ENCODE results near the gene BMPR1A. TPM values are rescaled to one million over a fixed set of nuclear protein-coding genes. Genes with fewer than 3 reads are reported as not detected.

Gene BMPR1A
- polyA plus RNA-seq, 3 donors: 0.25 to 0.67 (median 0.61) TPM

DNA sequence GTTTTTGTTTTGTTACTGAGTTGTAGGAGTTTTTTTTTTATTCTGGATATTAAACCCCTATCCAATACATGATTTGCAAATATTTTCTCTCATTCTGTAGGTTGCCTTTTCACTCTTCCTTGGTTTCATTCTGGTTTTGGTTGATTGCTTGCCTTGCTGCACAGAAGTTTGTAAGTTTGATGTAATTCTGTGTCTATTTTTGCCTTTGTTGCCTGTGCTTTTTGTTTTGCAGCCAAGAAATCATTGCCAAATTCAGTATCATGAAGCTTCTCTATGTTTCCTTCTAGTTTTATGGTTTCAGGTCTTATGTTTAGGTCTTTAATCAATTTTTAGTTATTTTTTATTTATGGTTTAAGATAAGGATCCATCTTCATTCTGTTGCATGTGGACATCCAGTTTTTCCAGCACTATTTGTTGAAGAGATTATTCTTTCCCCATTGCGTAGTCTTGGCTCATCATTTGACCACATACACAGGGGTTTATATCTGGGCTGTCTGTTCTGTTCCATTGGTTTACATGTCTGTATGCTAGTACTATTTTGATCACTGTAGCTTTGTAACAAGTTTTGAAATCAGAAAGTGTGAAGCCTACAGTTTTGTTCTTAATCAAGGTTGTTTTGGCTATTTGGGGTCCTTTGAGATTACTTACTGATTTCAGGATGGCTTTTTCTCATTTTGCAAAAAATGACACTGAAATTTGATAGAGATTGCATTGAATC, 26.4 kb downstream of the BMPR1A start:
- H3K9ac ChIP-seq (ENCODE audit: insufficient read depth, low read length, poor library complexity, severe bottlenecking): no peak overlapping the region
- peaks cover 4 to 13% (median 9%) of the 10 kb centered on the region in 7 donors for H3K9me3 Mint-ChIP-seq
- TF ChIP-seq, protein P1, sequence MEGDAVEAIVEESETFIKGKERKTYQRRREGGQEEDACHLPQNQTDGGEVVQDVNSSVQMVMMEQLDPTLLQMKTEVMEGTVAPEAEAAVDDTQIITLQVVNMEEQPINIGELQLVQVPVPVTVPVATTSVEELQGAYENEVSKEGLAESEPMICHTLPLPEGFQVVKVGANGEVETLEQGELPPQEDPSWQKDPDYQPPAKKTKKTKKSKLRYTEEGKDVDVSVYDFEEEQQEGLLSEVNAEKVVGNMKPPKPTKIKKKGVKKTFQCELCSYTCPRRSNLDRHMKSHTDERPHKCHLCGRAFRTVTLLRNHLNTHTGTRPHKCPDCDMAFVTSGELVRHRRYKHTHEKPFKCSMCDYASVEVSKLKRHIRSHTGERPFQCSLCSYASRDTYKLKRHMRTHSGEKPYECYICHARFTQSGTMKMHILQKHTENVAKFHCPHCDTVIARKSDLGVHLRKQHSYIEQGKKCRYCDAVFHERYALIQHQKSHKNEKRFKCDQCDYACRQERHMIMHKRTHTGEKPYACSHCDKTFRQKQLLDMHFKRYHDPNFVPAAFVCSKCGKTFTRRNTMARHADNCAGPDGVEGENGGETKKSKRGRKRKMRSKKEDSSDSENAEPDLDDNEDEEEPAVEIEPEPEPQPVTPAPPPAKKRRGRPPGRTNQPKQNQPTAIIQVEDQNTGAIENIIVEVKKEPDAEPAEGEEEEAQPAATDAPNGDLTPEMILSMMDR (IDR thresholded peaks at IDR 0.05): no peak
- no peak overlapping the region for H2AFZ ChIP-seq (ENCODE audit: insufficient read depth, low read depth, low read length, poor library complexity, severe bottlenecking)
- H3K4me2 ChIP-seq (replicated peaks; ENCODE audit: extremely low read depth, low read length, poor library complexity, severe bottlenecking): no peak overlapping the region
- peaks cover 2 to 10% (median 7%) of the 10 kb centered on the region in 3 donors for H3K27me3 Mint-ChIP-seq (ENCODE audit: low read depth in 3 of 3)
- H3K27ac Mint-ChIP-seq: no peak overlapping the region
- H3K4me1 ChIP-seq (ENCODE audit: control insufficient read depth in 1 of 2, insufficient read depth in 2 of 2, low read length in 2 of 2): no peaks in the 10 kb centered on the region
- intact Hi-C loops (cut with micrococcal nuclease): no loop called here
- no peaks in the 10 kb centered on the region for H4K20me1 ChIP-seq (ENCODE audit: insufficient read depth, low read length)
- H3K36me3 ChIP-seq (replicated peaks in 1 of 2; ENCODE audit: control insufficient read depth in 1 of 2, insufficient read depth in 2 of 2, low read length in 2 of 2): no peaks in the 10 kb centered on the region
- no peak overlapping the region for H3K27ac ChIP-seq (ENCODE audit: low read depth in 1 of 2, low read length in 2 of 2)
- DNase-seq: no peak
- no peak overlapping the region for H3K4me3 Mint-ChIP-seq
- no peaks in the 10 kb centered on the region for H3K79me2 ChIP-seq (ENCODE audit: insufficient read depth, low read length)
- no peak overlapping the region for H3K4me3 ChIP-seq (replicated peaks in 1 of 3; ENCODE audit: low read depth in 2 of 3, low read length in 3 of 3)
- no CpG with 5 or more reads among the region's 1 CpG for WGBS (ENCODE audit: insufficient coverage)
- H3K4me1 Mint-ChIP-seq: no peaks in the 10 kb centered on the region
- no peaks in the 10 kb centered on the region for H3K27me3 ChIP-seq (ENCODE audit: control insufficient read depth in 2 of 2, insufficient read depth in 2 of 2, low read length in 2 of 2)
- H3K9me3 ChIP-seq (replicated peaks in 1 of 2; ENCODE audit: control insufficient read depth in 1 of 2, insufficient read depth in 1 of 2, low read length in 2 of 2): peaks cover 4 to 7% of the 10 kb centered on the region in 2 donors
- no peaks in the 10 kb centered on the region for H3K36me3 Mint-ChIP-seq

DNA sequence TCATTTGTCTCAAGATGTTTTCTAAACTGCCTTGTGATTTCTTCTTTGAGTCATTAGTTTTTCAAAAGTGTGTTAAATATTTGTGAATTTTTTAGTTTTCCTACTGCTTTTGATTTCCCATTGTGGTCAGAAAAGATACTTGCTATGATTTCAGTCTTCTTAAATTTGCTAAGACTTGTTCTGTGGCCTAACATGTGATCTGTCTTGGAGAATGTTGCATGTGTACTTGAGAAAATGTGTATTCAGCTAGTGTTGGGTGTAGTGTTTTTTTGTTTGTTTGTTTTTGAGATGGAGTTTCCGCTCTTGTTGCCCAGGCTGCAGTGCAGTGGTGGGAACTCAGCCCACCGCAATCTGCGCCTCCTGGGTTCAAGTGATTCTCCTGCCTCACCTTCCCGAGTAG, 28.6 kb downstream of the BMPR1A start:
- Mint-ChIP-seq H3K27ac (no peak overlapping the region), H3K4me3 (no peak overlapping the region), H3K4me1 (no peaks in the 10 kb centered on the region), H3K9me3 (peaks cover 5 to 14% (median 12%) of the 10 kb centered on the region in 7 donors), H3K36me3 (no peaks in the 10 kb centered on the region), H3K27me3 (ENCODE audit: low read depth in 3 of 3) (peaks cover 2 to 11% (median 7%) of the 10 kb centered on the region in 3 donors)
- H3K4me2 ChIP-seq (replicated peaks; ENCODE audit: extremely low read depth, low read length, poor library complexity, severe bottlenecking): no peak overlapping the region
- no peak overlapping the region for H3K4me3 ChIP-seq (replicated peaks in 1 of 3; ENCODE audit: low read depth in 2 of 3, low read length in 3 of 3)
- H3K36me3 ChIP-seq (replicated peaks in 1 of 2; ENCODE audit: control insufficient read depth in 1 of 2, insufficient read depth in 2 of 2, low read length in 2 of 2): no peaks in the 10 kb centered on the region
- TF ChIP-seq, protein P1 (IDR thresholded peaks at IDR 0.05): no peak
- no peak overlapping the region for H3K9ac ChIP-seq (ENCODE audit: insufficient read depth, low read length, poor library complexity, severe bottlenecking)
- no peaks in the 10 kb centered on the region for H3K4me1 ChIP-seq (ENCODE audit: control insufficient read depth in 1 of 2, insufficient read depth in 2 of 2, low read length in 2 of 2)
- no peak overlapping the region for H3K27ac ChIP-seq (ENCODE audit: low read depth in 1 of 2, low read length in 2 of 2)
- no peak for DNase-seq
- intact Hi-C loops (cut with micrococcal nuclease): no loop called here
- H3K79me2 ChIP-seq (ENCODE audit: insufficient read depth, low read length): no peaks in the 10 kb centered on the region
- 100% methylated on average over 4 of the region's 4 CpGs for WGBS (ENCODE audit: insufficient coverage)
- H3K9me3 ChIP-seq (replicated peaks in 1 of 2; ENCODE audit: control insufficient read depth in 1 of 2, insufficient read depth in 1 of 2, low read length in 2 of 2): peaks cover 5 to 7% of the 10 kb centered on the region in 2 donors
- H4K20me1 ChIP-seq (ENCODE audit: insufficient read depth, low read length): no peaks in the 10 kb centered on the region
- no peak overlapping the region for H2AFZ ChIP-seq (ENCODE audit: insufficient read depth, low read depth, low read length, poor library complexity, severe bottlenecking)
- H3K27me3 ChIP-seq (ENCODE audit: control insufficient read depth in 2 of 2, insufficient read depth in 2 of 2, low read length in 2 of 2): no peaks in the 10 kb centered on the region

Measured in CD14-positive monocyte (primary cell).